GM12892 (cell line): ENCODE measurements around the gene ODF2.

Experiments used
- POLR2A ChIP-seq: IDR thresholded peaks from 2 replicates; pipeline ENCODE4 v1.6.1; 2011; ENCODE audit warnings: low read depth, low read length, control low read depth
- POLR2AphosphoS5 ChIP-seq: IDR thresholded peaks from 2 replicates; pipeline ENCODE4 v1.6.1; 2011; ENCODE audit warnings: low read depth, low read length, control low read depth
- TAF1 ChIP-seq: IDR thresholded peaks from 2 replicates; pipeline ENCODE4 v1.6.1; 2011; ENCODE audit warnings: low read depth, mild to moderate bottlenecking, control low read depth, low read length, borderline replicate concordance

DNA sequence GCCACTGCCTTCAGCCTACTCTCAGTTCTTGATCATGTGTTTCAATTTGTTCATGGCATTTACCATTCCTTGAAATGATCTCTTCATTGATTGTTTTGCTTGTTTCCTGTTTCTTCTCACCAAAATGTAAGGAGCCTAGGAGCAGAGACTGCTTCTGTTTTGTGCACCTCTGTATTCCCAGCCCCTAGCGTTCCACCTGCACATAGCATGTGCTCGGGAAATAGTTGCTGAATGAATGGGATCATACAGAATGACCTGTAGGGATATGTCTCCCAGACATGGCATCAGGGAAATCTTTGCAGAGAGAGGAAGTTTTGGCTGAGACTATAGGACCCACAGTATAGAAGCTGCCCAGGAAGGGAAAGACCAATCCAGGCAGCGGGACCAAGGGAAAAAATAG lies 41.3 kb upstream of the ODF2 start:
- TF ChIP-seq POLR2A: no peak
- TF ChIP-seq TAF1: no peak
- no peak for TF ChIP-seq POLR2AphosphoS5
